Mucosa of descending colon (tissue), 3 donors: Measurements from ENCODE around the gene SULF2. TPM values are rescaled to one million over a fixed set of nuclear protein-coding genes. Genes with fewer than 3 reads are reported as not detected.

ENCODE experiments used
- ATAC-seq: fragments of 200-7000 bp; cut with Tn5 transposase; one replicate; pipeline ENCODE4 v1.9.1; 2020; ENCODE audit warnings: mild to moderate bottlenecking, moderate library complexity
- DNase-seq, 3 donors: peaks; one replicate each; pipeline ENCODE4 v3.0.0-alpha.2; 2020
- H3K36me3 ChIP-seq: fragments of 200-600 bp; one replicate; pipeline ENCODE4 v1.8.0; 2021; ENCODE audit warnings: low read depth, mild to moderate bottlenecking
- H3K4me1 ChIP-seq: fragments of 200-600 bp; one replicate; pipeline ENCODE4 v1.8.0; 2021; ENCODE audit warnings: low read depth, mild to moderate bottlenecking
- H3K4me3 ChIP-seq: fragments of 200-600 bp; one replicate; pipeline ENCODE4 v1.8.0; 2021; ENCODE audit warnings: mild to moderate bottlenecking
- H3K9me3 ChIP-seq: fragments of 200-600 bp; one replicate; pipeline ENCODE4 v1.8.0; 2021; ENCODE audit warnings: mild to moderate bottlenecking
- intact Hi-C, 2 donors: fragments of 100-400 bp; cut with DNase I in 1 of 2; cut with micrococcal nuclease in 1 of 2; formaldehyde crosslinking; loops; one replicate each; pipeline versions ENCODE4 v1.11.0 to v1.11.1; 2022; cut with DNase I, micrococcal nuclease
- total RNA-seq, 3 donors: library from RNA; stranded (reverse); fragmentation: NEBNext Ultra II Directional in 2 of 3; extraction: Animal tissue kit (Norgen Biotek cat#: 25700) in 2 of 3; gene quantifications; one replicate each; pipeline versions ENCODE4 v1.2.1 to v1.2.4, GENCODE V29; 2021 to 2023
- TF ChIP-seq, protein P1 (sequence below): fragments of 200-600 bp; IDR thresholded peaks from one replicate; pipeline ENCODE4 v1.8.0; 2022; ENCODE audit warnings: antibody characterized with exemption, mild to moderate bottlenecking
- donor health status: DM: no; HTN: no; CAD: no; lungs with moderate emphysema.
- donor health status: DM: no; HTN: no; CAD: no.
- donor health status: DM: no; HTN: yes; CAD: no.

The SULF2 gene
- total RNA-seq, 3 donors from 2014 or later: 102 to 181 (median 144) TPM

DNA sequence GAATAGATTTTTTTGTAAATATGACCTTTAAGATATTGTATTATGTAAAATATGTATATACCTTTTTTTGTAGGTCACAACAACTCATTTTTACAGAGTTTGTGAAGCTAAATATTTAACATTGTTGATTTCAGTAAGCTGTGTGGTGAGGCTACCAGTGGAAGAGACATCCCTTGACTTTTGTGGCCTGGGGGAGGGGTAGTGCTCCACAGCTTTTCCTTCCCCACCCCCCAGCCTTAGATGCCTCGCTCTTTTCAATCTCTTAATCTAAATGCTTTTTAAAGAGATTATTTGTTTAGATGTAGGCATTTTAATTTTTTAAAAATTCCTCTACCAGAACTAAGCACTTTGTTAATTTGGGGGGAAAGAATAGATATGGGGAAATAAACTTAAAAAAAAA lies 130.9 kb downstream of the SULF2 start:
- Histone ChIP-seq H3K4me3 (no peak overlapping the region), H3K36me3 (no peaks in the 10 kb centered on the region), H3K4me1 (no peaks in the 10 kb centered on the region), H3K9me3 (no peaks in the 10 kb centered on the region)
- ATAC-seq: no peak
- no peak for DNase-seq
- intact Hi-C loops: no loop called here
- TF ChIP-seq, protein P1, sequence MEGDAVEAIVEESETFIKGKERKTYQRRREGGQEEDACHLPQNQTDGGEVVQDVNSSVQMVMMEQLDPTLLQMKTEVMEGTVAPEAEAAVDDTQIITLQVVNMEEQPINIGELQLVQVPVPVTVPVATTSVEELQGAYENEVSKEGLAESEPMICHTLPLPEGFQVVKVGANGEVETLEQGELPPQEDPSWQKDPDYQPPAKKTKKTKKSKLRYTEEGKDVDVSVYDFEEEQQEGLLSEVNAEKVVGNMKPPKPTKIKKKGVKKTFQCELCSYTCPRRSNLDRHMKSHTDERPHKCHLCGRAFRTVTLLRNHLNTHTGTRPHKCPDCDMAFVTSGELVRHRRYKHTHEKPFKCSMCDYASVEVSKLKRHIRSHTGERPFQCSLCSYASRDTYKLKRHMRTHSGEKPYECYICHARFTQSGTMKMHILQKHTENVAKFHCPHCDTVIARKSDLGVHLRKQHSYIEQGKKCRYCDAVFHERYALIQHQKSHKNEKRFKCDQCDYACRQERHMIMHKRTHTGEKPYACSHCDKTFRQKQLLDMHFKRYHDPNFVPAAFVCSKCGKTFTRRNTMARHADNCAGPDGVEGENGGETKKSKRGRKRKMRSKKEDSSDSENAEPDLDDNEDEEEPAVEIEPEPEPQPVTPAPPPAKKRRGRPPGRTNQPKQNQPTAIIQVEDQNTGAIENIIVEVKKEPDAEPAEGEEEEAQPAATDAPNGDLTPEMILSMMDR: no peak

DNA sequence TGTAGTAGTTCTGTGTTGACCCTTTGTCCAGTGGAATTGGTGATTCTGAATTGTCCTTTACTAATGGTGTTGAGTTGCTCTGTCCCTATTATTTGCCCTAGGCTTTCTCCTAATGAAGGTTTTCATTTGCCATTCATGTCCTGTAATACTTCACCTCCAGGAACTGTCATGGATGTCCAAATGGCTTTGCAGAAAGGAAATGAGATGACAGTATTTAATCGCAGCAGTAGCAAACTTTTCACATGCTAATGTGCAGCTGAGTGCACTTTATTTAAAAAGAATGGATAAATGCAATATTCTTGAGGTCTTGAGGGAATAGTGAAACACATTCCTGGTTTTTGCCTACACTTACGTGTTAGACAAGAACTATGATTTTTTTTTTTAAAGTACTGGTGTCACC lies 131.4 kb downstream of the SULF2 start:
- no peak overlapping the region for H3K4me3 ChIP-seq
- TF ChIP-seq, protein P1: no peak
- intact Hi-C loops: no loop called here
- no peak for ATAC-seq
- no peaks in the 10 kb centered on the region for H3K36me3 ChIP-seq
- no peaks in the 10 kb centered on the region for H3K9me3 ChIP-seq
- no peak for DNase-seq
- no peaks in the 10 kb centered on the region for H3K4me1 ChIP-seq

DNA sequence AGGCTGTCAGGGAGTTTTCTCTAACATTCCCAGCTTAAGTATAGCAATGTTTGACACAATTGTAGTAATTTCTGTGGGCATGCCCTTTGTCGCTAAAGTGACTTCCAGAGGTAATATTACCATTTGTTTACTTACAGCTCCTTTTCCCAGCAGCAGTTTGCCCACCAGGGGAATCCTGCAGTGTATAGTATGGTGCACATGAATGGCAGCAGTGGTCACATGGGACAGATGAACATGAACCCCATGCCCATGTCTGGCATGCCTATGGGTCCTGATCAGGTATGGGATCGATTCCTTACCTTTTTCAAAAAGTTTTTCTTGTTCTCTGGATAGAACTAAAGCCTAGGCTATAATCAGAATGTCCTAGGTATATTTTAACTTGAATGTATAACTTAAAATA lies 132.5 kb downstream of the SULF2 start:
- Histone ChIP-seq H3K36me3 (no peaks in the 10 kb centered on the region), H3K4me1 (no peaks in the 10 kb centered on the region), H3K9me3 (no peaks in the 10 kb centered on the region), H3K4me3 (no peak overlapping the region)
- DNase-seq: no peak
- TF ChIP-seq, protein P1: no peak
- ATAC-seq: no peak
- intact Hi-C loops: no loop called here

DNA sequence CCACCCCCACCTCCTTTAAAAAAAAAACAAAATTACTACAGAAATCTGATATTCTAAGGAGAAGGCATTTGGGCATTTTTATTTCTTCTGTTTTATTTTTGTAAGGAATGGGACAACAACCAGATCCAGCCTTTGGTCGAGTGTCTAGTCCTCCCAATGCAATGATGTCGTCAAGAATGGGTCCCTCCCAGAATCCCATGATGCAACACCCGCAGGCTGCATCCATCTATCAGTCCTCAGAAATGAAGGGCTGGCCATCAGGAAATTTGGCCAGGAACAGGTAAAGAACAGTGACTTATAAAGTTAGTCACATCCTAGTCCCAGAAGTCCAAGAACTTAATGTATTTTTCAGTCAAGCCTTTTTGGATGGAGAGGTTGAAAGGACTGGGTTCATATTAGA lies 133.0 kb downstream of the SULF2 start:
- ATAC-seq (no peak), DNase-seq (no peak)
- no peak overlapping the region for H3K4me3 ChIP-seq
- peaks cover 2% of the 10 kb centered on the region for H3K36me3 ChIP-seq
- H3K9me3 ChIP-seq: no peaks in the 10 kb centered on the region
- H3K4me1 ChIP-seq: no peaks in the 10 kb centered on the region
- intact Hi-C loops: no loop called here
- TF ChIP-seq, protein P1: no peak

DNA sequence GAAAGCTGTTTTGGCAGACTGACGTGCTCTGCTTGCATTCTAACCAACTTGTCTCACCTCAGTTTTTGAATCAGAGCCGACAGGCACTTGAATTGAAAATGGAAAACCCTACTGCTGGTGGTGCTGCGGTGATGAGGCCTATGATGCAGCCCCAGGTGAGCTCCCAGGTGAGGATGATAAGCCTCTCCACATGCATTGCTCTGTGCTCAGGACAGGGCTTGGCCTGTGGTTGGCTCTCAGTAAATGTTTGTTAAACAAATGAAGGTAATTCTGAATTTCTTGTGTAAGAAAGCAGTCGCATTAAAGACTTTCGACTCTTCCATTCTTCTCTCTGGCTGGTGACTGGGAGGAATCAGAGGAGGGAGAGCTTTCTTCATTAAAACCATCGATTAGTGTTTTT lies 136.3 kb downstream of the SULF2 start:
- no peak overlapping the region for H3K4me3 ChIP-seq
- DNase-seq (no peak), ATAC-seq (no peak)
- H3K4me1 ChIP-seq: no peaks in the 10 kb centered on the region
- H3K36me3 ChIP-seq: peaks cover 6% of the 10 kb centered on the region
- intact Hi-C loops: no loop called here
- no peaks in the 10 kb centered on the region for H3K9me3 ChIP-seq
- TF ChIP-seq, protein P1: no peak

DNA sequence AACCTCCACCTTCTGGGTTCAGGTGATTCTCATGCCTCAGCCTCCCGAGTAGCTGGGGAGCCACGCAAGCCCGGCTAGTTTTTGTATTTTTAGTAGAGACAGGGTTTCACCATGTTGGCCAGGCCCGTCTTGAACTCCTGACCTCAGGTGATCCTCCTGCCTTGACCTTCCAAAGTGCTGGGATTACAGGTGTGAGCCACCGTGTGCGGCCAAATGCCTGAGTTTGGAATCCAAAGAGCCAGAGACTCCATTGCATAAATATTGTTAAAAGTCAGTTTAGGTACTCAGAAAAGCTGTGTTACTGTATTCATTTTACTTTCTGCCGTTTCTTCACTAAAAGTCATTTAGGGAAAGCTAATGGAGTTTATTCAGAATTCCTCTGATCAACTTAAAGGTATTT lies 137.3 kb downstream of the SULF2 start:
- H3K36me3 ChIP-seq: peaks cover 6% of the 10 kb centered on the region
- H3K4me3 ChIP-seq: no peak overlapping the region
- no peak for ATAC-seq
- TF ChIP-seq, protein P1: no peak
- DNase-seq: no peak
- no peaks in the 10 kb centered on the region for H3K4me1 ChIP-seq
- intact Hi-C loops: no loop called here
- no peaks in the 10 kb centered on the region for H3K9me3 ChIP-seq
